ENCODE results near the gene ANGPTL7.
"Not testable (repeated sequence)": the region's sequence is repeated elsewhere in the genome, so short reads cannot be mapped to it uniquely, and the experiment has no call there.

Gene ANGPTL7

DNA sequence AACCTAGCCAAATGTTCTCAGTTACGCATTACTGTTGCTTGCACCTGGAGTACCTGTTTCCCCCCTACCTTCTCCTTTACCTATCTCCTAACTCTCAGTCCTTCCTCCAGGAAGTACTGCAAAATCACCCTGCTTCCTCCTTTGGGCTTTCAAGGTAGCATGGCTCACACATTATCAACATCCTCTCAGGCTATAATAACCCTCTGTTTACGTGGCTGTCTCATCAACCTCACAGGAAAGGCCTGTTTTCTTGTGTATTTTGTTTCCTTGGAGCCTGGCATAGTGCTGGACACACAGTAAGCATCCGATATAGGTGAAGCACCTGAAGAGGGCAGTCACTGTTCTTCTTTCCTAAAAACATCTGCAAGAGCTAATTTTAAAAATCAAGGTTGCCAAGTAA, 32.7 kb upstream of the ANGPTL7 start:
- DNase-seq (no peak), ATAC-seq (replicated peaks) (no peak)
- peaks cover 0 to 4% of the 10 kb centered on the region in 2 donors for H3K4me1 Mint-ChIP-seq (ENCODE audit: low read depth in 2 of 2)
- H3K27ac Mint-ChIP-seq, result peak overlapping the region in 1 of 2 donors; percentile 75
- H3K36me3 Mint-ChIP-seq (ENCODE audit: insufficient read depth), result peaks cover 32% of the 10 kb centered on the region
- H3K9me3 Mint-ChIP-seq, result no peaks in the 10 kb centered on the region
- no peaks in the 10 kb centered on the region for H3K27me3 Mint-ChIP-seq
- no peak overlapping the region for H3K4me3 Mint-ChIP-seq

DNA sequence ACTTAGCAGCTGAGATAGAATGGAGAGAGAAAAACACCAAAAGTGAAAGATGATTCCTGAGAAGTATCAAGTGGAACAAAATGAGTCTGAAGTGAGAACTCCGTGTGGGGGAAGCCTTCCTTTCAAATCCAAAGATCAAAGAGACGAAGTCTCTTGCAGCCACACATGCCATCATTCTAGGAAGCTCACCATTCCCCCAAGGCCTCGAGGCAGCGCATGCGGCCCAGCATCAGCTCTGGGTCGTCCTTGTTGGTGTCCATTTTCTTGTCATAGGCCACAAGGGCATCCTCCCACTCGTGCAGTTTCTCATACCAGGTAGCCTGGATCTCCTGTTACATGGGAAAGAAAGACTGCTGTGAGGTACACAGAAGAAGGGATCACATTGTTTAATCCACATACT, 32.2 kb upstream of the ANGPTL7 start:
- Mint-ChIP-seq H3K27me3 (no peaks in the 10 kb centered on the region), H3K4me1 (ENCODE audit: low read depth in 2 of 2) (peaks cover 0 to 4% of the 10 kb centered on the region in 2 donors), H3K36me3 (ENCODE audit: insufficient read depth) (peaks cover 34% of the 10 kb centered on the region), H3K4me3 (no peak overlapping the region), H3K27ac (peak overlapping the region in 1 of 2 donors; percentile 75), H3K9me3 (no peaks in the 10 kb centered on the region)
- DNase-seq (no peak), ATAC-seq (replicated peaks) (no peak)

DNA sequence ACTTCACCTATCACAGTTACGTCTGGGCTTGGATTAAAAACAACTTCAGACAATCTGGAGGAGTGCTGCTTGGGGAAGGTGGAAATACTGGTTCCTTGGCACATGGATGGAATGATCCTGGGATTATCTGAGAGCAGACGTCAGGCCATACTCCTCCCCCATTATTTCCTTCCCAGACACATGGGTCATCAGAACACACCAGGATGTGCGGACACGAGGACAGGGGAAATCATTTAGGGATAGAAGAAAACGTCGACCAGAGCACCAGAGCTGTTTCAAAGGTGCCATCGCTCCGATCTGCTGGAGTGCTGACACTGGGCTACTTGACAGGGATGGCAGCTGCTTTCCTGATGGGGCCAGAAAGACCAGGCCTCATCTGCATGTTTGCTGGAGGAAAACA, 31.8 kb upstream of the ANGPTL7 start:
- ATAC-seq (replicated peaks), result no peak
- Mint-ChIP-seq H3K27ac (peak overlapping the region; percentile 16 to 75), H3K4me3 (no peak overlapping the region), H3K4me1 (ENCODE audit: low read depth in 2 of 2) (peaks cover 0 to 4% of the 10 kb centered on the region in 2 donors), H3K27me3 (no peaks in the 10 kb centered on the region), H3K9me3 (no peaks in the 10 kb centered on the region), H3K36me3 (ENCODE audit: insufficient read depth) (peaks cover 34% of the 10 kb centered on the region)
- DNase-seq, result no peak

DNA sequence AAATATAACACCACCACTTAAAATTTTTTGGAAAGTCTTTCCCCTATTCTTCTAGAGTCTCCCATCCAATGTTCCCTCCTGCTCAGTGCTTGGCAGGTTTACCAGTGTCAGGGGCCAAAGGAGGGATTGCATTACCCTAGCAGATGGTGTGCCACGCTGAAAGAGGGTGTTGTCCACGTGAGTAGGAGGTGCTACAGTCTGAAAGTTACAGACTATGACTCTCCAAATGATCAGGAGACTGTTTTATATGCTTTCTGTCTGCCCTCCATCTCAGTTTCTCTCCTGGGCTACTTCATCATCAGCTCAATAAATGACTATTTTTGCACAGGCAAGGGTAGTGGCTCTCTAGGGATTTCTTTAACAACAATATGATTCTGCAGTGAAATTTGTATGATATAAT, 31.3 kb upstream of the ANGPTL7 start:
- no peak for ATAC-seq (replicated peaks)
- Mint-ChIP-seq H3K4me3 (no peak overlapping the region), H3K4me1 (ENCODE audit: low read depth in 2 of 2) (peaks cover 0 to 4% of the 10 kb centered on the region in 2 donors), H3K27ac (peak overlapping the region; percentile 16 to 53), H3K27me3 (no peaks in the 10 kb centered on the region), H3K36me3 (ENCODE audit: insufficient read depth) (peaks cover 34% of the 10 kb centered on the region), H3K9me3 (no peaks in the 10 kb centered on the region)
- DNase-seq, result no peak

DNA sequence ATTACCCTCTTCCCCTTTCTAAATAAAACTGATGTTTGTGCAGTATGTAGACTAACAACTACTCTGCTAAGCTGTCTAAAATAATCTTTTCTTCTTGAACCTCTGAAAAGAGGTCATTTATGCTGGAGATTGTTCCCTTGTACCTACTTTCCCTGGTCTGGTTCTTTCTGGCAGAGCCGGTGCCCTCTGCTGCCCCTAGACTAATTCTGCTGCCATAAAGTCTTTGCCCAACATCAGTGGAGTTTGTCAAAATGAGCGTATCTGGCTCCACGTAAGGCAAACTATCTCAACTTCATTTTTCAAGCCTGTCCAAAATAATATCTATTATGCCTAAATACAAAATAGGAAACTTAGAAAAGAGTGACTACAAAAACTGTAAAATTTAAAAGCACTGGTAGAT, 30.9 kb upstream of the ANGPTL7 start:
- ATAC-seq (replicated peaks) (no peak), DNase-seq (no peak)
- Mint-ChIP-seq H3K4me3 (no peak overlapping the region), H3K9me3 (no peaks in the 10 kb centered on the region), H3K36me3 (ENCODE audit: insufficient read depth) (peaks cover 34% of the 10 kb centered on the region), H3K27me3 (no peaks in the 10 kb centered on the region), H3K27ac (peak overlapping the region in 1 of 2 donors; percentile 53), H3K4me1 (ENCODE audit: low read depth in 2 of 2) (peaks cover 0 to 4% of the 10 kb centered on the region in 2 donors)

DNA sequence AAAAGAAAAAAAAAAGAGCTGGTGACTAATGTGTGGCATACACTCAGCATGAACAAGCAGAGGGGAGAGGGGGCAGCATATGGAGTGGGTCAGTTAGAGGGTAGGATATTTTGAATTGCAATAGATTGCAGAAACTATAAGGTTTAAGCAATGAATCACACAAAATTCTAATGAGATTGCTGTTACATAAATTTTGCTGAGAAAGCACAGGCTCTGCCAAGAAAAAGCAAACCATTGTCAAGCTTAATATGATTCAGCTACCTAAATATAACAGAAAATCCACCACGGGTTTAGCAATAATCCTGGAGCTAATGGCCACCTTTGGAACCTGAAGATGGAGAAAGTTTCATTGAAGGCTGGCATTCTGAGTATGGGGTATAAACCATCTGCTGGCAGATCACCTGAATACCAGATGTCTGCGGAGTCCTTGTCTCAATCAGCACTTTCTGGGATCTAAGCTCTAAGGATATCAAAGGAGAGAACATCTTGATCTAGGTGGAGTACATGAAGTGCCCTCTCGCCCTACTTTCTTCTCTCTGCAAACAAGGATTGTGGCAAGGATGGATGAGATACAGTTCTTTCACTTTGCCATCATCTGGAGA, 30.3 kb upstream of the ANGPTL7 start:
- H3K9me3 Mint-ChIP-seq, result no peaks in the 10 kb centered on the region
- DNase-seq (no peak), ATAC-seq (replicated peaks) (no peak)
- no peak overlapping the region for H3K4me3 Mint-ChIP-seq
- H3K4me1 Mint-ChIP-seq (ENCODE audit: low read depth in 2 of 2), result peaks cover 0 to 5% of the 10 kb centered on the region in 2 donors
- H3K27me3 Mint-ChIP-seq, result no peaks in the 10 kb centered on the region
- H3K27ac Mint-ChIP-seq, result peak overlapping the region in 1 of 2 donors; percentile 53
- peaks cover 35% of the 10 kb centered on the region for H3K36me3 Mint-ChIP-seq (ENCODE audit: insufficient read depth)

DNA sequence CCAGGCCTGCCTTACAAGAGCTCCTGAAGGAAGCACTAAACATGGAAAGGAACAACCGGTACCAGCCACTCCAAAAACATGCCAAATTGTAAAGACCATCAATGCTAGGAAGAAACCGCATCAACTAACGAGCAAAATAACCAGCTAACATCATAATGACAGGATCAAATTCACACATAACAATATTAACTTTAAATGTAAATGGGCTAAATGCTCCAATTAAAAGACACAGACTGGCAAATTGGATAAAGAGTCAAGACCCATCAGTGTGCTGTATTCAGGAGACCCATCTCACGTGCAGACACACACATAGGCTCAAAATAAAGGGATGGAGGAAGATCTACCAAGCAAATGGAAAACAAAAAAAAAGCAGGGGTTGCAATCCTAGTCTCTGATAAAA, 26.4 kb upstream of the ANGPTL7 start:
- not testable (repeated sequence) for ATAC-seq (replicated peaks); H3K27ac Mint-ChIP-seq; H3K9me3 Mint-ChIP-seq; H3K4me3 Mint-ChIP-seq; H3K4me1 Mint-ChIP-seq (ENCODE audit: low read depth in 2 of 2); H3K27me3 Mint-ChIP-seq; DNase-seq
- peaks cover 19% of the 10 kb centered on the region for H3K36me3 Mint-ChIP-seq (ENCODE audit: insufficient read depth)

DNA sequence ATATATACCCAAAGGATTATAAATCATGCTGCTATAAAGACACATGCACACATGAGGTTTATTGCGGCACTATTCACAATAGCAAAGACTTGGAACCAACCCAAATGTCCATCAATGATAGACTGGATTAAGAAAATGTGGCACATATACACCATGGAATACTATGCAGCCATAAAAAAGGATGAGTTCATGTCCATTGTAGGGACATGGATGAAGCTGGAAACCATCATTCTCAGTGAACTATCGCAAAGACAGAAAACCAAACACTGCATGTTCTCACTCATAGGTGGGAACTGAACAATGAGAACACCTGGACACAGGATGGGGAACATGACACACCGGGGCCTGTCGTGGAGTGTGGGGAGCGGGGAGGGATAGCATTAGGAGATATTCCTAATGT, 22.4 kb upstream of the ANGPTL7 start:
- H3K4me1 Mint-ChIP-seq (ENCODE audit: low read depth in 2 of 2); H3K4me3 Mint-ChIP-seq; H3K27me3 Mint-ChIP-seq; H3K9me3 Mint-ChIP-seq; H3K27ac Mint-ChIP-seq; ATAC-seq (replicated peaks); DNase-seq: not testable (repeated sequence)
- H3K36me3 Mint-ChIP-seq (ENCODE audit: insufficient read depth), result peaks cover 25% of the 10 kb centered on the region

DNA sequence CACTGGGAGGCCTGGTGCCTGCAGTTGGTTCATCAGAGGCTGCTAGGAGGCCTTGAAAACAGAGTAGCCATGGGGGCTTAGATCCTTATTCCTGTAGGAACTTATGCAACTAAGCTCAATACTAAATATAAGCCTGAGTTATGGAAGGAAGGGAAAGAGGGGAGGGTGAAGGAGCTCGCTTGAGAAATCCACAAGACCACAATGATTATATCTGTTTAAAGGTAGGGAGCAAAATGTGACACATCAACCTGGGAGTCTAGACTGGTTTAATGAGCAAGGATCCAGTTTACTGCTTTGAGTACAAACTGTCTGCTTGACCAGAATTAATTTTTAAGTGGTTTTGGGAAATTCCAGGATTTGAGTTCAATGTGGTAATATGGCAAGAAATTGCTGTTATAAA, 20.4 kb upstream of the ANGPTL7 start:
- peaks cover 30% of the 10 kb centered on the region for H3K36me3 Mint-ChIP-seq (ENCODE audit: insufficient read depth)
- no peak overlapping the region for H3K4me3 Mint-ChIP-seq
- peak overlapping the region in 1 of 2 donors; percentile 38 for H3K27ac Mint-ChIP-seq
- H3K4me1 Mint-ChIP-seq (ENCODE audit: low read depth in 2 of 2), result peaks cover 0 to 3% of the 10 kb centered on the region in 2 donors
- H3K9me3 Mint-ChIP-seq, result no peaks in the 10 kb centered on the region
- no peaks in the 10 kb centered on the region for H3K27me3 Mint-ChIP-seq
- no peak for ATAC-seq (replicated peaks)
- no peak for DNase-seq

DNA sequence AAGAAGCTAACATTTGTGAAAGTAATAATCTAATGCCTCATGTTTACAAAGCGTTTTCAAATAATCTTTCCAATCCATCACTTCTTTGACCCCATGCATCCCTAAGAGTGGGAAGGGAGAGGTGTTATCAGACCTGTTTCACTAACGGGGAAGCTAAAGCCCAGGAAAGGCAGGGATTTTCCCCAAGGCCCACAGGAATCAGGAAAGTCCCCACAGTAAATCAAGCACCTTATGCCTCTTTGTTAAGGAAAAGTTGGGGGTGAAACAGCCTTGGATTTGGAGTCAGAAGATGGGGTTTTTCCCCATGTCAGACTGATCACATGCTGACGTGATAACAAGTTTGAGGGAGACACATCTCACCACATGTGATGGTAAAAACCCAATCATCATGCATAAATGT, 20.0 kb upstream of the ANGPTL7 start:
- Mint-ChIP-seq H3K36me3 (ENCODE audit: insufficient read depth) (peaks cover 28% of the 10 kb centered on the region), H3K27ac (no peak overlapping the region), H3K4me3 (no peak overlapping the region), H3K9me3 (no peaks in the 10 kb centered on the region), H3K27me3 (no peaks in the 10 kb centered on the region), H3K4me1 (ENCODE audit: low read depth in 2 of 2) (peaks cover 0 to 3% of the 10 kb centered on the region in 2 donors)
- no peak for ATAC-seq (replicated peaks)
- DNase-seq, result no peak

DNA sequence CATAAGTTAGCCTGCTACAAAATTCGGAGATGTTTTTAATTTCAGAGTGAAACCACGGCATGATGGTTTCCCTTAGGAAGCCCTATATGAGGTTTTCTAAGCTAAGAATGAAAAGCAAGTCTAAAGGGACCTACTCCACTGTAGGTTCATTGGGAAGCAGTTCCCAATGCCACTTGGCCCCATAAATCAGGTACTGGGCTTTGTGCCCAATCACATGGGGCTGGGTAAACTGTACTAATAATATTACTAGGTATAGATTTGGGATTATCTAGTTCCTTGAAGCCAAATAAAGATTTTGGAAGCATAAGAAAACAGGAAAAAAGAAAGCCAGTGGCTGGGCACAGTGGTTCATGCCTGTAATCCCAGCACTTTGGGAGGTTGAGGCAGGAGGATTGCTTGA, 19.1 kb upstream of the ANGPTL7 start:
- Mint-ChIP-seq H3K27ac (no peak overlapping the region), H3K27me3 (no peaks in the 10 kb centered on the region), H3K4me1 (ENCODE audit: low read depth in 2 of 2) (peaks cover 0 to under 1% of the 10 kb centered on the region in 2 donors), H3K9me3 (no peaks in the 10 kb centered on the region), H3K36me3 (ENCODE audit: insufficient read depth) (peaks cover 30% of the 10 kb centered on the region), H3K4me3 (no peak overlapping the region)
- ATAC-seq (replicated peaks), result no peak
- DNase-seq, result no peak

DNA sequence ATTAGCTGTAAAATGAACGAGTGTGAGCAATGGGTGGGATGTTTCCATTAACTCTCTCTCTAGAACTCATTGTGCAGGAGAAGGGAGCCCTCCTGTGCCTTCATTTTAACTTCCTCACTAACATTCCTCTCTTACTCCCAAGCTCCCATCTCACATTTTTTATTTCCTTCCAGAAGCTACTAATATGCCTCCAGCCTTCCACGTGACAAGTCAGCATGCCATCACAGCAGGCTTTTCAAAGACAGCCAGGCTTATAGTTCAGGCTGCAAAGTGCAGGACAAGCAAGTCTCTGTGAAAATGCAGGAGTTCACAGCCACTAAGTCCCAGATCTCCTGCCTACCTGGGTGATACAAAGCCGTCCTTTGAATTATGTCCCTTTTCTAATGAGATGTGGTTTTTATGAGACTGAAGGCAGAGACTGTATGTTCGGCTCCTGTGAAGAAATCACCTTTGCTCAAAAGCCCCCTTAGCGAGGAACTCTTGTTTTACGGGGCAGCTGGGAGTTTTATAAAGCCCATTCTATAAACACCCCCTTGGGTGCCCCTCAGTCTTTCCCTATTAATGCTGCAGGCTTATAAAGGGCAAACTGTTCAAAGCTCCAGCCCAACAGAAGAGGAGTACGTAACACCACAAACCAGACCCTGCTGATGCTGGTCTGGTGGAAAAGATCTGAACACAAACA, 14.8 kb upstream of the ANGPTL7 start:
- Mint-ChIP-seq H3K4me3 (no peak overlapping the region), H3K36me3 (ENCODE audit: insufficient read depth) (peaks cover 21% of the 10 kb centered on the region), H3K4me1 (ENCODE audit: low read depth in 2 of 2) (peaks cover 0 to 2% of the 10 kb centered on the region in 2 donors), H3K9me3 (no peaks in the 10 kb centered on the region), H3K27ac (peak overlapping the region in 1 of 2 donors; percentile 44), H3K27me3 (no peaks in the 10 kb centered on the region)
- ATAC-seq (replicated peaks), result no peak
- DNase-seq, result no peak

DNA sequence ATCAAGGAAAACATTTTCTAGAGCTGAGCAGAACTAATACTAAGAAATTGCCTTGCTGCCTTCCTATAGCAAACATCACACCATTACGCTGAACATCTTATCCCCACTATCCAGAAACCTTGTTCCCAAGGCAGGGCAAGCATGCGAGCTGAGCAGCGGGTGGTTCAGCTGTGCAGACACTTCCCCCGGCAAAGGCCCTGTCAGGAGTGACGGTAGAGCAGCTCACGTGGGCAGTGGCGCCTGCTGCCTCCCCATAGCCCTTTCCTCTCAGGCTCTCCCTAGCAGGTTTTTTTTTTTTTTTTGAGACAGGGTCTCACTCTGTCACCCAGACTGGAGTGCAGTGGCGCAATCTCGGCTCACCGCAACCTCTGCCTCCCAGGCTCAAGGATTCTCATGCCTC, 13.7 kb upstream of the ANGPTL7 start:
- Mint-ChIP-seq H3K9me3 (no peaks in the 10 kb centered on the region), H3K4me3 (no peak overlapping the region), H3K36me3 (ENCODE audit: insufficient read depth) (peaks cover 24% of the 10 kb centered on the region), H3K27ac (no peak overlapping the region), H3K27me3 (no peaks in the 10 kb centered on the region), H3K4me1 (ENCODE audit: low read depth in 2 of 2) (peaks cover 0 to 2% of the 10 kb centered on the region in 2 donors)
- DNase-seq, result no peak
- no peak for ATAC-seq (replicated peaks)

DNA sequence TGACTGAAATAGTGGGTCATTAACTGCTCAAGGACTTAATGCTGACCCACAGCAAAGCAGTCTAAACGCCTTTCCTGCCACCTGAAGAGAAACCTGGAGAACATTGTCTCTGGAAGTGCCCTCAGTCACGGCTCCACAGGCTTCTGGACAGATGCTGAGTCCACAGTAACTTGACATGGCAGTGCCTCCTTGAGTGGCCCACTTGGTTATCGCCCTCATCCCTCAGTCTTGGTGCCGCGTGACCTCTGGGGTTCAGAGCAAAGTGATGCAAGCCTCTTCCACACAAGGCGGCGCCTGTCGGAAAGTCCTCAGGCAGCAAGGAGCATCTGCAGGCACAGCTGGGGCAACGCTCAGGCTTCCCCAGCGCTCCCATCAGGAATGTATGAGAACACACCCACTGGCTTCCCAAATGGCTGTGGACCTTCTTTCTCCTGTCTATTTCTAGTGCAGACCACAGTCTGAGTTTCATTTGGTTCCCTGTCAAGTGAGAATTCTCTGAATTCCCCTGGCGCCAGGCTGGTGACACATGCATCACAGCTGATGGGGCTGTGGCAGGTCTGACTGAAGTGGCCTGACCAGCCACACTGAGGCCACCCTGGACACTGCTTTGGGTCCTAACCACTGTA, 13.0 kb upstream of the ANGPTL7 start:
- no peak overlapping the region for H3K4me3 Mint-ChIP-seq
- DNase-seq (no peak), ATAC-seq (replicated peaks) (no peak)
- peaks cover 0 to 2% of the 10 kb centered on the region in 2 donors for H3K4me1 Mint-ChIP-seq (ENCODE audit: low read depth in 2 of 2)
- peak overlapping the region; percentile 5 to 55 for H3K27ac Mint-ChIP-seq
- peaks cover 30% of the 10 kb centered on the region for H3K36me3 Mint-ChIP-seq (ENCODE audit: insufficient read depth)
- H3K9me3 Mint-ChIP-seq, result no peaks in the 10 kb centered on the region
- H3K27me3 Mint-ChIP-seq, result no peaks in the 10 kb centered on the region
